Testis (tissue), 3 donors: ENCODE results near the gene PI4KA. TPM values are rescaled to one million over a fixed set of nuclear protein-coding genes. Genes with fewer than 3 reads are reported as not detected.

Experiments used
- DNase-seq: peaks from one replicate; pipeline ENCODE4 v3.0.0-alpha.2; 2019
- H3K27ac ChIP-seq, 2 donors: fragments of 200-600 bp; sonication (generic); one replicate each; pipeline ENCODE4 v1.5.1; 2019
- H3K27me3 ChIP-seq: fragments of 200-600 bp; sonication (generic); one replicate; pipeline ENCODE4 v1.5.1; 2019
- H3K36me3 ChIP-seq: fragments of 200-600 bp; sonication (generic); one replicate; pipeline ENCODE4 v1.5.1; 2017; ENCODE audit warnings: low read depth; ENCODE audit errors: missing control alignments
- H3K4me1 ChIP-seq: fragments of 200-600 bp; sonication (generic); one replicate; pipeline ENCODE4 v1.5.1; 2019
- H3K4me3 ChIP-seq, 2 donors: fragments of 200-600 bp; sonication (generic); one replicate each; pipeline ENCODE4 v1.5.1; 2017 to 2019
- H3K9me3 ChIP-seq: fragments of 200-600 bp; sonication (generic); one replicate; pipeline ENCODE4 v1.5.1; 2017
- POLR2A ChIP-seq: fragments of 450-650 bp; IDR thresholded peaks from one replicate; pipeline ENCODE4 v1.6.1; 2017; ENCODE audit warnings: antibody characterized with exemption, mild to moderate bottlenecking, moderate library complexity
- WGBS, 2 donors: methylation state at CpG; one replicate each; pipeline ENCODE4 v1.1.5; 2018; 5-methylcytosine and 5-hydroxymethylcytosine counted together
- intact Hi-C: fragments of 100-400 bp; cut with DNase I; formaldehyde crosslinking; loops from one replicate; pipeline ENCODE4 v1.15.1; 2023; ENCODE audit warnings: low total_unique reads
- polyA plus RNA-seq: library from polyadenylated mRNA; stranded (reverse); fragments of 350-450 nt; fragmentation: Illumina TruSeq; extraction: RNeasy Lipid Tissue Mini Kit (QIAGEN cat#74804); gene quantifications from one replicate; pipeline ENCODE4 v1.2.3, GENCODE V29; 2014; ENCODE audit warnings: low read depth, low replicate concordance; ENCODE audit not compliant: insufficient read depth
- total RNA-seq, 2 donors: library from RNA; depleted of rRNA; stranded (reverse); fragments of >200 nt; gene quantifications; one replicate each; pipeline ENCODE4 v1.2.3, GENCODE V29; 2016
- TF ChIP-seq, protein P1 (sequence below), 3 experiments: fragments of 450-650 bp in 2 of 3; fragments of 200-600 bp in 1 of 3; sonication (generic) in 1 of 3; IDR thresholded peaks; one replicate each; pipeline ENCODE4 v1.5.1; 2016 to 2019; ENCODE audit warnings: antibody characterized with exemption in 3 of 3, mild to moderate bottlenecking in 2 of 3, moderate library complexity in 1 of 3

The PI4KA gene
- total and polyA plus RNA-seq, 3 donors from 2014 or later, result 124 to 196 (median 140) TPM

GRCh38 chr22:20881869-20882815 lies 23.5 kb upstream of the PI4KA start:
- no peaks in the 10 kb centered on the region for H3K27me3 ChIP-seq
- TF ChIP-seq, protein P1, sequence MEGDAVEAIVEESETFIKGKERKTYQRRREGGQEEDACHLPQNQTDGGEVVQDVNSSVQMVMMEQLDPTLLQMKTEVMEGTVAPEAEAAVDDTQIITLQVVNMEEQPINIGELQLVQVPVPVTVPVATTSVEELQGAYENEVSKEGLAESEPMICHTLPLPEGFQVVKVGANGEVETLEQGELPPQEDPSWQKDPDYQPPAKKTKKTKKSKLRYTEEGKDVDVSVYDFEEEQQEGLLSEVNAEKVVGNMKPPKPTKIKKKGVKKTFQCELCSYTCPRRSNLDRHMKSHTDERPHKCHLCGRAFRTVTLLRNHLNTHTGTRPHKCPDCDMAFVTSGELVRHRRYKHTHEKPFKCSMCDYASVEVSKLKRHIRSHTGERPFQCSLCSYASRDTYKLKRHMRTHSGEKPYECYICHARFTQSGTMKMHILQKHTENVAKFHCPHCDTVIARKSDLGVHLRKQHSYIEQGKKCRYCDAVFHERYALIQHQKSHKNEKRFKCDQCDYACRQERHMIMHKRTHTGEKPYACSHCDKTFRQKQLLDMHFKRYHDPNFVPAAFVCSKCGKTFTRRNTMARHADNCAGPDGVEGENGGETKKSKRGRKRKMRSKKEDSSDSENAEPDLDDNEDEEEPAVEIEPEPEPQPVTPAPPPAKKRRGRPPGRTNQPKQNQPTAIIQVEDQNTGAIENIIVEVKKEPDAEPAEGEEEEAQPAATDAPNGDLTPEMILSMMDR (IDR thresholded peaks at IDR 0.05), result no peak
- no peak for TF ChIP-seq POLR2A
- WGBS, 2 donors, result 93 to 94% methylated on average over 9 of the region's 9 CpGs
- no peak for DNase-seq
- intact Hi-C loops, result no loop called here
- H3K4me1 ChIP-seq, result peaks cover 3% of the 10 kb centered on the region
- no peaks in the 10 kb centered on the region for H3K36me3 ChIP-seq
- H3K4me3 ChIP-seq, result no peak overlapping the region
- no peak overlapping the region for H3K27ac ChIP-seq
- H3K9me3 ChIP-seq, result no peaks in the 10 kb centered on the region

DNA sequence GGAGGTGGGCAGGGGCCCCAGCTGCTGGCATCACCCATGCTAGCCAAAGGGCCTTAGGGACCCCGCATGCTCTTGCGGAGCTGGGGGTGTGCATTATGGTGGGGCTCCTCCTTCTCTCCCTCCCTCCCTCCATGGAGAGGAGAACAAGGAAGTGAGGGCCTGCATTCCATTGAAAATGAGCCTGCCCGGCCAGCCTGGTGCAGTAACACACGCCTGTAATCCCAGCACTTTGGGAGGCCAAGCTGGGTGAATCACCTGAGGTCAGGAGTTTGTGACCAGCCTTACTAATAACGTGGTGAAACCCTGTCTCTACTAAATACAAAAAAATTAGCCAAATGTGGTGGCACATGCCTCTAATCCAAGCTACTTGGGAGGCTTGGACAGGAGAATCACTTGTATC lies 22.6 kb upstream of the PI4KA start:
- intact Hi-C loops, result no loop called here
- Histone ChIP-seq H3K27ac (no peak overlapping the region), H3K27me3 (no peaks in the 10 kb centered on the region), H3K9me3 (no peaks in the 10 kb centered on the region), H3K4me1 (peaks cover 3% of the 10 kb centered on the region), H3K36me3 (no peaks in the 10 kb centered on the region), H3K4me3 (no peak overlapping the region)
- TF ChIP-seq, protein P1 (IDR thresholded peaks at IDR 0.05), result no peak
- TF ChIP-seq POLR2A, result no peak
- WGBS, 2 donors, result 84 to 89% methylated on average over 3 to 5 of the region's 5 CpGs
- DNase-seq, result no peak

- H3K4me1 ChIP-seq, result no peaks in the 10 kb centered on the region
- no peaks in the 10 kb centered on the region for H3K36me3 ChIP-seq
- H3K4me3 ChIP-seq, result no peak overlapping the region
- no peaks in the 10 kb centered on the region for H3K9me3 ChIP-seq
- DNase-seq, result no peak
- TF ChIP-seq POLR2A, result no peak
- TF ChIP-seq, protein P1 (IDR thresholded peaks at IDR 0.05), result no peak
- WGBS, 2 donors, result 94 to 95% methylated on average over 3 of the region's 3 CpGs
- no peak overlapping the region for H3K27ac ChIP-seq
- intact Hi-C loops, result no loop called here
- H3K27me3 ChIP-seq, result no peaks in the 10 kb centered on the region
Measured at GRCh38 chr22:20877715-20878114, 19.1 kb upstream of the PI4KA start.

DNA sequence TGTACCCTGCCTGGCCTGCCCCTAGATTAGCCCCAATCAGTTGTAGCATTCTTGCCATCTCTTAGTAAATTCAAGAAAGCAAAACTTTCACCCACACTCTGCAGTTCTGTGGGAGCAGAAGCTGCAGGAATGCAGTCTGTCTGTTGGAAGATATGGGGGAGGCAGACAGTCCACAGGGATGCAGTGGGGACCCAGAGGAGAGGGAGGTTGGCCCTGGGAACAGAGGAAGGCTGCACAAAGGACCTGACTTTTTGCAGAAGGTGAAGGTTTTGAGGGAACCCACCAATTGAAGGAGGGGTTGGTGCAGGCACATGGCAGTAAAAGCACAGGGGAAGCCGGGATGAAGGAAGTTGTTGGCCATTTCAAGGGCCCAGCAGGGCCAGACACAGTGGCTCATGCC lies 16.7 kb upstream of the PI4KA start:
- no peaks in the 10 kb centered on the region for H3K27me3 ChIP-seq
- H3K9me3 ChIP-seq, result no peaks in the 10 kb centered on the region
- DNase-seq, result no peak
- no peaks in the 10 kb centered on the region for H3K4me1 ChIP-seq
- no peak overlapping the region for H3K4me3 ChIP-seq
- H3K36me3 ChIP-seq, result no peaks in the 10 kb centered on the region
- 85 to 93% methylated on average over 1 of the region's 1 CpG for WGBS, 2 donors
- intact Hi-C loops, result no loop called here
- TF ChIP-seq, protein P1 (IDR thresholded peaks at IDR 0.05), result no peak
- no peak for TF ChIP-seq POLR2A
- H3K27ac ChIP-seq, result no peak overlapping the region
